IMR-90 (cell line): ENCODE measurements around the gene CENATAC.

ENCODE experiments used
- BHLHE40 ChIP-seq: fragments of 150-350 bp; IDR thresholded peaks from 2 replicates; pipeline ENCODE4 v1.6.1; 2016; ENCODE audit warnings: mild to moderate bottlenecking, low read depth, low read length
- CTCF ChIP-seq: conservative IDR thresholded peaks from 2 replicates; pipeline ENCODE4 v1.5.1; 2012; ENCODE audit warnings: mild to moderate bottlenecking, low read depth, low read length, improper control_type of control experiment
- USF2 ChIP-seq: fragments of 150-350 bp; IDR thresholded peaks from 2 replicates; pipeline ENCODE4 v1.6.1; 2017; ENCODE audit warnings: mild to moderate bottlenecking, antibody characterized with exemption, low read length, low read depth

DNA sequence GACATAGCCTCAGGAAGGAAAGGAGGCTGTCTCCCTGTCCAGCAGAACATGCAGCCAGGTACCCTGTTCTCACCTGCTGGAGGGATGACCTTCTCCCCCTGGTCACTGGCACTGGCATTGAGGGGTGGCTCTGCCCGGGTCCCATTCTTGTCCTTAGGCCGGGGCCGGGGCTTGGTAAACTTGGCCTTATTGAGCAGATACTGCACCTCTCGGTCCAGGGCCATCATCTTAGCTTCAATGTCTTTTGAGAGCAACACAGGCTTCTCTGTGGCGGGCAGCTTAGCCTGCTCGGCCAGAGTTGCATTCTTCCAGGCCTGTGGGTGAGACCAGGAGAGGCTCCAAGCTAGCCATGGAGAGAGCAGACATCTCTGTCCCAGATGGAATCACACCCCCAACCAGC, 48.6 kb downstream of the CENATAC start:
- TF ChIP-seq CTCF, result no peak
- no peak for TF ChIP-seq BHLHE40
- no peak for TF ChIP-seq USF2
